Left renal pelvis (tissue), 4 donors: Measurements from ENCODE around the gene SKA2. TPM values are rescaled to one million over a fixed set of nuclear protein-coding genes. Genes with fewer than 3 reads are reported as not detected.
A peak's percentile ranks its signal among the peaks of the same experiment; 100 is the strongest.
"Not testable (repeated sequence)": the region's sequence is repeated elsewhere in the genome, so short reads cannot be mapped to it uniquely, and the experiment has no call there.

Experiments used
- DNase-seq, 4 donors: peaks; one replicate each; pipeline ENCODE4 v3.0.0-alpha.2; 2013; ENCODE audit warnings: low read depth in 4 of 4, low spot score in 3 of 4
- polyA plus RNA-seq, 4 donors: library from polyadenylated mRNA; unstranded; fragments of 120-200 nt; gene quantifications; one replicate each; pipeline ENCODE4 v1.2.1, GENCODE V29; 2013; ENCODE audit not compliant: insufficient read length in 4 of 4

Gene SKA2
- polyA plus RNA-seq, 4 donors, result 69.0 to 105 (median 81.2) TPM

DNA sequence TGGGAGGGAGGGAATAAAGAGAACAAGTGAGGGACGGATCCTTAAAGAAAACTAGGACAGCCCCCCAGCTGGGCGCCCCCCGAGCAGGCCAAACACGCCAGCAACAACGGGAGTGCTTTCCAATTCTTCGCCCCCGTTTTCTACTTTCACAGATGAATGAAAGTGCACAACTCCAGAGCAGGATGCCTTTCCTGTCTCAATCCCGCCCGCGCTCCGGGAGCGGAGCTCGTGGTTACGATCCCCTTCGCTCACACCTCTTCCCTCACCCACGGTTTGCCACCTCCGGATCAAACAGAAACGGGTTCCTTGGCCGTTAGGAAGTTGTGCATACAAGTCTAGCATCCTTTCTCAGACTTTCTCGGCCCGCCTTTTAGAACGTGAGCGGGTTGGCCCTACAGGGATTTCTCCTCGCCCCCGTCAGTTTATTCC lies 680 bp downstream of the SKA2 start:
- no peak for DNase-seq

DNA sequence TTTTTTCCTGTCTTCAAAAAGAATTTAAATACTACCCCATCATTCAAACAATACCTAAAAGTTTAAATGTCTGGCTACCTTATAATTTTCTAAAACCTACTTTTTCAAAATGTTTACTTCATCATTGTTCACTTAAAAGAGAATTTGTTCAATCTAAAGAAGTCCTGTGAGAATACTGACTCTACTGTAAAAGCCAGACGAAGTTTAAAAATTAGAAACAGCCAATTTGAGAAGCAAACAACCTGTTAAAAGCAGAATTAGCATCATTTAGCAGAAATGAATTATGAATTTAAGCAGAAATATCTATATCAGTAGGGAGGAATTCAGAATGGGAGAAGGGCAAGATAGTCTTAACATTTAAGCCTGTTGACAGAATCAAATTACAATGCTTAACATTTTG lies 2.1 kb downstream of the SKA2 start:
- DNase-seq, result no peak

DNA sequence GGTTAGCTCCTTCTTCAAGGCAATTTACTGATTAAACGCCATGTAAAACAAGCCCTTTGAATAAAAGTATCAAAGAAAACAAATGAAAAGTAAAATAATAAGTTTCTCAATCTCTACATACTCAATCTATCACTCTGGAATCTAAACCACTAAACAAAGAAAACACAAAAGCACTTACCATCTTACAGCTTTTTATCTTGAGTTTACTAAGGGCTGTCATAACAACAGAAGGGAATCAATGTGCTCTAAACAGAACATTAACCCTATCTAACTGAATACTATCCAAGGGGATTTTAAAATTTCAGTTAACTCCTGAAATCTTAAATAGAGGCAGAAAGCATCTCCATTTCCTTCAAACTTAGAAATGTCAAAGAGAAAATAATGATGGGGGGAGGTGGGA lies 3.4 kb downstream of the SKA2 start:
- DNase-seq, result no peak

DNA sequence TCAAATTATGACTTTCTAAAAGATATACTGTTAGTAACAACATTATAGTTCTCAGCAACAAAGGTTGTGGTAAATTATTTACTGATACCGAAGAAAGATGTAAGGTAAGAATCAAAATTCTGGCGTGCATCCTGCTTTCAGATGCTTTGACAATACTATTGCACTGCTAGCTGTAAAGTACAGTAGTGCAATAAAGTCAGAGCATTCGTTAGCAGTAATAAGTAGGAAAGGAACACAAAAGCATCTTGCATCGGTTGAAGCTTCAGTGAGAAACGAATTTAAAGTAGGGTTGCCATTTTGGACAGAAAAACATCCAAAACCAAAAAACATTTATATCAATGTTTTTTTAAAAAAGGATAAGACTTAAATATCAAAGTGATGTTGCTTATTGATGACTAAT lies 4.0 kb downstream of the SKA2 start:
- DNase-seq, result no peak

DNA sequence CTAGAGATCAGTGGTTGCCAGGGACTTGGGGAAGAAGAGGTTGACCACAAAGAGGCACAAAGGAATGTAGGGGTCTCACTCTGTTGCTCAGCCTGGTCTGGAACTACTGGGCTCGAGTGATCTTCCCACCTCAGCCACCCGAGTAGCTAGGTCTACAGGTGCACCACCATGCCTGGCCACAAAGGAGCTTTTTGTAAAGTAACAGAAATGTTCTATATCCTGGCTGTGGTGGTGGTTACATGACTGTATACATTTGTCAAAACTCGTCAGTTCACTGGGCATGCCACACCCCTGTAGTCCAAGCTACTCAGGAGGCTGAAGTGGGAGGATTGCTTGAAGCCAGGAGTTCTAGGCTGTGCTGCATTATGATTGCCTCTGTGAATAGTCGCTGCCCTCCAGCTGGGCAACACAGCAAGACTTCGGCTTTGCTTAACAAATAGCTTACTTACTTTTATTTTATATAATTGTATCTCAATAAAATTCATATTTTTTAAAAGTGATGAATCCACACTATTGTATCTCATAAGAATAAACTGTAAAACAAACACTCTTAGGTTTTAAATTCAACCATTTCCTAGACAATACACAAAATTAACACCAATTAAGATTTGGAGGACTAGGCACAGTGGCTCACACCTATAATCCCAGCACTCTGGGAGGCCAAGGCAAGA lies 5.0 kb downstream of the SKA2 start:
- no peak for DNase-seq

DNA sequence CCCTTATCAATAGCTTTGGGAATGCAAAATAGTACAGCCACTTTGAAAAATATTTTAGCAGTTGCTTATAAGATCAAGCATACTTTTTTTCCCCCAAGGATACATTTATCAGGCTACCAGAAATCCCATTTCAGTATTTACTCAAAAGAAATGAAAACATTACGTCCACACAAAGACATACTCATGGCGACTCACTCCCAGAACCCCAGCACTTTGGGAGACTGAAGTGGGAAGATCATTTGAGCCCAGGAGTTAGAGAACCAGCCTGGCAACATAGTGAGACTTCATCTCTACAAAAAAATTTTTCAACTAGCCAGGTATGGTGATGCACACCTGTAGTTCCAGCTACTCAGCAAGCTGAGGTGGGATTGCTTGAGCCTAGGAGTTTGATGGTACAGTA lies 5.9 kb downstream of the SKA2 start:
- DNase-seq, result no peak

DNA sequence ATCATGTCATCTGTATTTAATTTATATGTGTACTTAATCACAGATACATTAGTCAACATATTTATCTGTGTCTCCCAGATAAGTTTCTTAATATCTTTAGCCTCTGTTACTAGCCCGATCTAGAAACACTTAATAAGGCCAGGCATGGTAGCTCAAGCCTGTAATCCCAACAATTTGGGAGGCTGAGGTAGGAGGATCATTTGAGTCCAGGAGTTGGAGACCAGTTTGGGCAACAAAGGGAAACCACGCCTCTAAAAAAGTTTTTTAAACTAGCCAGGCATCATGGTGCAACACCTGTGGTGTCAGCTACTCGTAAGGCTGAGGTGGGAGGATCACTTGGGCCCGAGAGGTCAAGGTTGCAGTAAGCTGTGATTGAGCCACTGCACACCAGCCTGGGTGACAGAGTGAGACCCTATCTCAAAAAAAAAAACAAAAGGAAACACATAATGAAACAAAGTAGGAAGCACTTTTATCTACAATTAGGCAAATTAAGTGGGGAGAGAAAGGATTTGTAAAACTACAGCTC lies 9.4 kb downstream of the SKA2 start:
- no peak for DNase-seq

DNA sequence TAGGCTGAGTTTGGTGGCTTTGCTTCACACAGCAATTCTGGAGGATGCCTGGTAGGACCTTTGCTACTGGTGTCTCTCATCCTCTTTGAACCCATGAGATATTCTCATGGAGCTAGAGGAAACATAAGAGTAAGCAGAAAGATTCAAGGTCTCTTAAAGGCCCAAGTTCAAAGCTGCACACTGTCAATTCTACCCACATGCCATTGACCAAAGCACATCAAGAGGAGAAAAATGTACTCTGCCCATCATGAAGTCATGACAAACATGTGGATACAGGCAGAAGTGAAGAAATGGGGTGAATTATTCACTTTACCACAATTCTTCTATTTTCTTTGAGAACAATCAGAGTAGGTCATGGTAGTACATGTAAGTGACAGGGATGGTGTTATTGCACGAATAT lies 13.1 kb downstream of the SKA2 start:
- no peak for DNase-seq

DNA sequence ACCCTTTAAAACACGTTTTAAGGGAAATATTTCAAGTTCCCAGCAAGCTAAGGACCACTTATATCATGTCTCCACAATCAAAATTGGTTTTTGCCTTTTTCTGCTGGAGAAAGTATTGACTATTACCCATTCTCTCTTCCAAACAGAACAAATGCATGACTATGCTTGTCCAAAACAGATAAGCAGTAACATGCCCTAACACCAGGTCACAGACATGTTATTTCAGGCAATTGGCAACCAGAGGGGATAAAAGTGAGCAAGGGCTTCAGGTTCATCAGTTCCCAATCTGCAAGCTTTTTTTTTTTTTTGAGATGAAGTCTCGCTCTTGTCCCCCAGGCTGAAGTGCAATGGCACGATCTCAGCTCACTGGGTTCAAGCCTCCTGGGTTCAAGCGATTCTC lies 15.0 kb downstream of the SKA2 start:
- DNase-seq, result no peak

DNA sequence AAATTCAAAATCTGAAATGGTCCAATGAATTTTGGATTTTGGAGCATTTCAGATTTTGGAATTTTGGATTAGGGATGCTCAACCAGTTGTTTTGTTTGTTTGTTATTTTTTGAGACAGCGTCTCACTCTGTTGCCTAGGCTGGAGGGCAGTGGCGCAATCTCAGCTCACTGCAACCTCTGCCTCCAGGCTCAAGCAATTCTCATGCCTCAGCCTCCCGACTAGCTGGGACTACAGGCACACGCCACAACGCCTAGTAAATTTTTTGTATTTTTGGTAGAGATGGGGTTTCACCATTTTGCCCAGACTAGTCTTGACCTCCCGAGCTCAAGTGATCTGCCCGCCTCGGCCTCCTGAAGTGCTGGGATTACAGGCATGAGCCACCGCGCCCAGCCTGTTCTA lies 16.6 kb downstream of the SKA2 start:
- not testable (repeated sequence) for DNase-seq

DNA sequence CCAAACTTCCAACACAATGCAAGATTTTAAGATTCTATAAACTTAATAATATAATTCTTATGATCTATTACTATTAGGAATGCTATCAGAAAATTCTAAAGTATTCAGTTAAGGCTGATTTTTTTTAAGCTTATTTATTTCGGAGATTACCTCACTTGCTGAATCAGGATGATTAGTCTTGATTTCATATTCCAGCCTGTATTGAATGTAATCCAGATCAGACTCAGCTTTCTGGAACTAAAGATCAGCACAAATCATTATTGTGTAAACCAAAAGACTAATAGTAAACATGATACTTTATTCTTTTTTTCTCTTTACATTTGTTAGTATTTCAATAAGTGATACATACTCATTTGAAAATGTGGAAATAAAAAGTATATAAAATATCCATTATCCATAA lies 23.9 kb downstream of the SKA2 start:
- no peak for DNase-seq

DNA sequence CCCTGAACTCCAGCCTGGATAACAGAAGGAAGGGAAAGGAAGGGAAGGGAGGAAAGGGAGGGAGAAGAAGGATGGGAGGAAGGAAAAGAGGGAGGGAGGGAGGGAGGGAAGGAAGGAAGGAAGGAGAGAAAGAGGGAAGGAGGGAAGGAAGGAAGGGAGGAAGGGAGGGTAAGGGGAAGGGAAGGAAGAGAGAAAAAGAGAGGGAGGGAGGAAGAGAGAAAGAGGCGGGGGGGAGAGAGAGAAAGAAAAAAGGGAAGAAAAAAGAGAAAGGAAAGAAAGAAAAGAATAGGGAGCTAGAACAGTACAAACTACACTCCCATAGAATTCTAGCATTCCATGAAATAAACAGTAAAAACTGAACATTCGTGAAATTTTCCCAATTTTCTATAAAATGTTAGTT lies 25.2 kb downstream of the SKA2 start:
- DNase-seq, result no peak

DNA sequence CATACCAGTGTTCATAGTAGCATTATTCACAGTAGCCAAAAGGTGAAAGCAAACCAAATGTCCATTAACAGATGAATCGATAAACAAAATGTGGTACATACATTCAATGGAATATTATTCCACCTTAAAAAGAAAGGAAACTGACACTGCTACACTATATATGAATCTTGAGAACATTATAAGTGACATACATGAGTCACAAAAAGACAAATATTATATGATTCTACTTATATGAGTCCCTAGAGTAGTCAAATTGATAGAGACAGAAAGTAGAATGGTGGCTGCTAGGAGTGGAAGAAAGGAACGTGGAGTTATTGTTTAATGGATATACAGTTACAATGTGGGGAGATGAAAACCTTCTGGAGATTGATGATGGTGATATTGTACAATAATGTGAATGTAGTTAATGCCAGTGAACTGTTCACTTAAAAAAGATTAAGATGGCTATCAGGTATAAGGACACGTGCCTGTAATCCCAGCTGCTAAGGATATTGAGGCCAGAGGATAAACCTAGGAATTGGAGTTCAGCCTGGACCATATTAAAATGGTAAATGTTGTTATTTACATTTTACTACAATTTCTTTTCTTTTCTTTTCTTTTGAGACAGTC lies 28.1 kb downstream of the SKA2 start:
- DNase-seq, result no peak

DNA sequence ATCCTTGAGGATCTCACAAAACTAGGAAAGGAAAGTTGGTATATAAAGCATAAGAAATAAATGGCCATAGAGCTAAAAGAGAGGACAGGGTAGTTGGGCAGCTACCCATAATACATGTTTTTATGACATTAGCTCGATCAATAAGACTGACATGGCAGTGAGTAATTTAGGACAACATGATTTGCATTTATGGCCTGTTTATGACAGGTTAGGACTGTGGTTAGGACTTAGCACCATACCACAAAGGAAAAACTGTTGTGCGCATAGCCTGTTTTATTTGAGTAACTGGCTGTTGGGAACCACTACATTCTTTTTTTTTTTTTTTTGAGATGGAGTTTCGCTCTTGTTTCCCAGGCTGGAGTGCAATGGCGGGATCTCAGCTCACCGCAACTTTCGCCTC lies 30.3 kb downstream of the SKA2 start:
- DNase-seq, result no peak

DNA sequence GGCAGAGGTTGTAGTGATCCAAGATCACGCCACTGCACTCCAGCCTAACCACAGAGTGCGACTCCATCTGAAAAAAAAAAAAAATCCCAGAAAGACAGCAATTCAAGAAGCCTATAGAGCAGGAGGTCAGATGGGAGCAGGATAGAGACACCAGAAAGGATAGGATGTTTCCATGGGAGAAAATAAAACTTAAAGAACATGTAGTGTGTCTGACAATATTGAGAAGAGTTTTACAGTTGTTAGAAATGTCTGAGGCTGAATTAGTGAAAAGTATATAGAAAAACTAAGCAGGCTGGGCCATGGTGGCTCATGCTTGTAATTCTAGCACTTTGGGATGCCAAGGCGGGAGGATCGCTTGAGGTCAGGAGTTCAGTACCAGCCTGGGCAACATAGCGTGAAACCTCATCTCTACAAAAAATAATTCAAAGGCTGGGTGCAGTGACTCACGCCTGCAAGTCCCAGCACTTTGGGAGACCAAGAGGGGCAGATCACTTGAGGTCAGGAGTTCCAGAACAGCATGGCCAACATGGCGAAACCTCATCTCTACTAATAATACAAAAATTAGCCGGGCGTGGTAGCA lies 33.0 kb downstream of the SKA2 start:
- DNase-seq, result no peak

DNA sequence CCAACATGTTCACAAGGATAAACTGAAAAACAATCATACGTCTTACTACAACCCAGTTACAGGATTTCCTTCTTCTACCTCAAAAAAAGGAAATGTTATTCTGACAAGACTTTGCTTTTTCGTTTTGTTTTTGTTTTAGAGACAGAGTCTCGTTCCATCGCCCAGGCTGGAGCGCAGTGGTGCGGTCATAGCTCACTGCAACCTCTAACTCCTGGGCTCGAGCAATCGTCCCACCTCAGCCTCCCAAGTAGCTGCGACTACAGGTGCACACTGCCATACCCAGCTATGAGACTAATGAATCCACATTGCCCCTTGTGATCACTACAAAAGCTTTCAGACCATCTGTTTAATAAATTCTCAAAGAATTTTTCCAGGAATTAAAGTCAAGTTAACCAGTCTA lies 39.5 kb downstream of the SKA2 start:
- no peak for DNase-seq

DNA sequence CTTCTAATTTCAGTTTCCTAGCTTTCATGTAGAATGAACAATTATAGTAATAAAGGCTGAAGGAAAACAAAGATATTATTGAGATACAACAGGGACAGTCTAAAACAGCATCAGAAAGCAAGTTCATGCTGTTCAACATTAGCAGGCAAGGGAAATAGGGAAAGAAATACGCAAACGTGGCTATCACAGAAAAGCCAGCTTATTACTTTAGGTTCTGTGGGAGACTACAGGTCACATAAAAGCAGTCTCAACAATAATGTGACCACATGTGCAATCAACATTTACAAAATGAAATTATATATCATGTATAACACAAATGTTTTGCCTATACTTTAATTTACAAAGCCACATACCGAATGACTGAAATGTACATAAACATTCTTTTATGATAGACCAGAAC lies 43.4 kb downstream of the SKA2 start:
- DNase-seq, result no peak

DNA sequence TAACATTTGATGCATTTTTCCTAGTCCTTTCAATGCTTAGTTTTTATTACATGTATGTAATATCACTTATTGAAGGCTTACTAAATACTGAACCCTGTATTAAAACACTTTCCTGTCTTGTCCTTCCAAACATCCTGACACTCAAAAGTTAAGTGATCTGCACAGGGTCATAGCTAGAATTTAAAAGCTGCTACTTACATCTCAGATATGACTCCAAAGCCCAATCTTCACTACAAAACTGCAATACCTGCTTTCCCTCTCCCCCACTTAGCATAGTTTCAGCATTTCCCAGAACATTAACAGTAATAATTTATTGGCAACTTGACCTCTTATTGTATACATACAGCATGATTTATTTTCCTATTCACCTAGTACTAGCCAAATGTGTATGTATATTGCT lies 44.0 kb downstream of the SKA2 start:
- DNase-seq, result no peak

DNA sequence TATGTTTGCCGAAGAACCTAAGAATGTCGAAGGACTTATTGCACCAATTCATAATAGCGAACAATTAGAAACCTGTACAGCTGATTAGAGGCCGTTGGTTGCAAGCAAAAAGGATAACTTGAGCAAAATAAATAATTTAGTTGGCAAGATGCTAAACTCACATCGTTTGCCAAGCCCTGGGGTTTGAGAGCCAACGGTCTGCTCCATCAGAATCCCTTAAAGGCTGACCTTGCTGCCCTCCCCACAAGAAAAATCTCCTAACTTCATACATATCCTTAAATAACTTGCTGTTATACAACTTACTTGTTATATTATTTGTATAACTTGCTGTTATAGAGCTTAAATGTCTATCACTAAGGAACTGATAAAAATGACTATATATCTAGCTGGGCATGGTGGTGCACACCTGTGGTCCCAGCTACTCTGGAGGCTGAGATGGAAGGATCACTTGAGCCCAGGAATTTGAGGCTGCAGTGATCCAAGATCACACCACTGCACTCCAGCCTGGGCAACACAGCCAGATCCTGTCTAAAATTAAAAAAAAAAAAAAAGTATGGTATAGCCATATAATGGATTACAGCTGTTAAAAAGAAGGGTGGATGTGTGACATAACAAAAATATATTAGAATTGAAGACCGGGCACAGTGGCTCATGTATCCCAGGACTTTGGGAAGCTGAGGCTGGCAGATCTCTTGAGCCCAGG lies 46.4 kb downstream of the SKA2 start:
- DNase-seq, result no peak

DNA sequence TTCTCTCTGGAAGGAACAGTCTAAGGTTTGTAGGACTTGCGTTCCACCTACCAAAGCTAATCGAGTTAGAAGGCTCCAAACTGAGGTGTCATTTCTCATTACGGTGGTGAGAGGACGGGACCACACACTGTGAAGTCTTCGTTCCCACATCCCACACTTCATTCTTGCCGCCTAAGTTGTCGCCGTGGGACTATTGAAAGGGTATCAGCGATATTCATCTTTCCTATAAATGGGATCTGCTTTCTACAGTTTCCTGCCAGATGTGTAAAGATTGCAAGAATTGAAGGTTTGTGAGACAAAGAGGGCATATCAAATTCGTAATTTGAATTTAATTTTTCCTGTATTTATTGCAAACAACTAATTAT lies 47.7 kb downstream of the SKA2 start:
- DNase-seq, result no peak

DNA sequence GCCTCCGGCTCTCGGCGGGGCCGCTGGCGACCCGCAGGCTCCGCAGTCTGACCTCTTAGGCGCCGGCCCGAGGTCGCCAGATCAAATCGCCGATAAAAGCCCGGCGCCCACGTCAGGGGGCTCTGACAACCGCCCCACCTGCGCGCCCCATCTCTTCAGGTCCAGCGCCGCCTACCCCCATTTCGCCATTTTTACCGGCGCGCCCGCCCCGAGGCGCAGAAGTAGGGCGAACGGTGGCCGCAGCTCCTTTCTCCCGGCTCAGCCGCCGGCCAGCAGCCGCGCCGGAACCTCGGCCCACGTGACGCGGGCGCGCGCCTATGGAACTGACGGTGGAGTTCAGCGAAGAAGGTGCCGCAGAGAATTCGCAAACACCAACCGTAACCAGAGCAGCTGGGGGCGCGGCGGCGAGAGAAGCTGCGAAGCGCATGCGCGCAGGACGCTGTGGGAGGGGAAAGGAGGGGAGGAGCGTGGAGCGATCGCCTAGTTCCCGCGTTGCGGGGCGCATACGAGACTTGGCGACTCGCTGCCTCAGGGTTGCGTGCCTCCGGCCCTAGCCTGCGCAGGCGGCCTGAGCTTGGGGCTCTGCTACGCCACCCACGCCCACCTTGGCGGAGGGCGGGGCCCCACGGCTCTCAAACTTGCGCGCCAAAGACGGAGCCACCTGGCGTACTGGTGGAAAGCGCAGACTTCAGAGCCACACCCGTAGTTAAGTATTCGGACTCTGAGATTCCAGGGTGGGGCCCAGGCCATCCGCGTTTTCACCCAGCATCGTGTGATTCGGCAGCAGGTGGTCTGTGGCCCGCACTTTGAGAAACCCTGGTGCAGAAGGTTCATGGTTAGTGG lies 48.3 kb downstream of the SKA2 start, which contains the start of gene TRIM37:
Gene TRIM37, minus strand, starts transcription at position 418 of the 843 bp plus-strand sequence. CDS start 419 bp downstream, outside the sequence.
- DNase-seq, result peak; percentile 95 to 98 (median 96)
